Measurements from ENCODE around the gene HYAL2.

HYAL2 gene

GRCh38 chr3:50322386-50323091 is at the start of gene HYAL2:
Gene HYAL2, minus strand, starts transcription at chr3:50322745. Its CDS starts 2,256 bp downstream, at chr3:50320489.
- TF ChIP-seq, protein P1, sequence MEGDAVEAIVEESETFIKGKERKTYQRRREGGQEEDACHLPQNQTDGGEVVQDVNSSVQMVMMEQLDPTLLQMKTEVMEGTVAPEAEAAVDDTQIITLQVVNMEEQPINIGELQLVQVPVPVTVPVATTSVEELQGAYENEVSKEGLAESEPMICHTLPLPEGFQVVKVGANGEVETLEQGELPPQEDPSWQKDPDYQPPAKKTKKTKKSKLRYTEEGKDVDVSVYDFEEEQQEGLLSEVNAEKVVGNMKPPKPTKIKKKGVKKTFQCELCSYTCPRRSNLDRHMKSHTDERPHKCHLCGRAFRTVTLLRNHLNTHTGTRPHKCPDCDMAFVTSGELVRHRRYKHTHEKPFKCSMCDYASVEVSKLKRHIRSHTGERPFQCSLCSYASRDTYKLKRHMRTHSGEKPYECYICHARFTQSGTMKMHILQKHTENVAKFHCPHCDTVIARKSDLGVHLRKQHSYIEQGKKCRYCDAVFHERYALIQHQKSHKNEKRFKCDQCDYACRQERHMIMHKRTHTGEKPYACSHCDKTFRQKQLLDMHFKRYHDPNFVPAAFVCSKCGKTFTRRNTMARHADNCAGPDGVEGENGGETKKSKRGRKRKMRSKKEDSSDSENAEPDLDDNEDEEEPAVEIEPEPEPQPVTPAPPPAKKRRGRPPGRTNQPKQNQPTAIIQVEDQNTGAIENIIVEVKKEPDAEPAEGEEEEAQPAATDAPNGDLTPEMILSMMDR (IDR thresholded peaks at IDR 0.05; ENCODE audit: extremely low read depth, insufficient read depth, missing control alignments): no peak
- DNase-seq (ENCODE audit: low spot score): no peak
- in situ Hi-C loops (cut with MboI; ENCODE audit: low pct_unique_long_range_greater_than_20kb, low sequenced_read_pairs, unreplicated experiment): no loop called here

GRCh38 chr3:50371133-50371685 is 48.7 kb upstream of the HYAL2 start:
- TF ChIP-seq, protein P1 (IDR thresholded peaks at IDR 0.05; ENCODE audit: extremely low read depth, insufficient read depth, missing control alignments): no peak
- DNase-seq (ENCODE audit: low spot score): no peak
- in situ Hi-C loops (cut with MboI; ENCODE audit: low pct_unique_long_range_greater_than_20kb, low sequenced_read_pairs, unreplicated experiment): no loop called here

DNA sequence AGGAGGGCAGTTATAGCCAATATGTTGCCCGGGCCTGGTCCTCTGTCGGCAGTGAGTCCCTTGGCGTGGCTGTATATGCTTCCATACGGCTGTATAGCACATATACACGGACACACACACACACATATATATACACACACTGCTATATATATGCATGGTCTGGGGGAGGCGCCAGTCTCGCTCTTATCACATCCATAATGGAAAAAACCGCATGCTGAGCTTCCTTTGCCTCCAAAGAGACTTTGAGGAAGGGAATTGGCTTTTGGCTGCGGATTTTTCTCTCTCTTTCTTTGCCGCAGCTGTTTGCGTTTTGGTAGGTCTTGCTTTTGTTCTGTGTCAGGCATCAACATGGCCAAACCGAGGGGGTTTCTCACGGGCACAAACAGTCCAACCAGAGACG is 48.0 kb upstream of the HYAL2 start:
- in situ Hi-C loops (cut with MboI; ENCODE audit: low pct_unique_long_range_greater_than_20kb, low sequenced_read_pairs, unreplicated experiment): no loop called here
- DNase-seq (ENCODE audit: low spot score): no peak
- TF ChIP-seq, protein P1 (IDR thresholded peaks at IDR 0.05; ENCODE audit: extremely low read depth, insufficient read depth, missing control alignments): no peak

DNA sequence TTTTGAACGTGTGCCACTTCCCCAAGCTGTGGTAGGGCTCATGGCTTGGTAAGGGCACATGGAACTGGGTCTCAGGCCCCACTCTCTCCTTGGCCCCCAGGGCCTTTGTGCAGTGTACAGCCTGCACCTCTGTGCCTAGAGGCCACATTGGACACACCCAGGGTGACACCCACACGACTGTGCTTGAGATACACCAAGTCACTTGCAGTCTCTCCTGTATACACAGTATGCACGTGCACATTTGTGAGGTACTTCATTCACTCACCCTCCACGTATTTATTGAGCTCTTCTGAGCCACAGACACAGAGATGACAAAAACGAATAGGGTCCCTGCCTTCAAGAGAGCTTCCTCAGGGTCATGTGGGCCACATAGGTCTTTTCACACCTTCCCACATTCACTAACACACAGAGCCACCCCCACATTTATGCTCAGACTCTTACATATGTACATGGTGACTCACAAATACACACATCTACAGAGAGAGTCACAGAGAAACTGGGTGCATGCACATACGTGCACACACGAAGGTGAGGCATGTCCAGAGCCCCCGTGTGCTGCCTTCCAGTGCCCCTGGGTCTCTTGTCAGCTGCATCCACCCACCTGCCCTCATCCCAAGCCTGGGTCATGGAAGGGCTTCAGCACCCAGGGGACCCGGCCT is 46.6 kb upstream of the HYAL2 start:
- in situ Hi-C loops (cut with MboI; ENCODE audit: low pct_unique_long_range_greater_than_20kb, low sequenced_read_pairs, unreplicated experiment): no loop called here
- DNase-seq (ENCODE audit: low spot score): no peak

GRCh38 chr3:50365842-50366220 is 43.3 kb upstream of the HYAL2 start:
- in situ Hi-C loops (cut with MboI; ENCODE audit: low pct_unique_long_range_greater_than_20kb, low sequenced_read_pairs, unreplicated experiment): no loop called here
- no peak for DNase-seq (ENCODE audit: low spot score)
- TF ChIP-seq, protein P1 (IDR thresholded peaks at IDR 0.05; ENCODE audit: extremely low read depth, insufficient read depth, missing control alignments): no peak

More for the DNA sequence above, 46.6 kb upstream of the HYAL2 start:
- TF ChIP-seq, protein P1 (IDR thresholded peaks at IDR 0.05; ENCODE audit: extremely low read depth, insufficient read depth, missing control alignments): no peak

DNA sequence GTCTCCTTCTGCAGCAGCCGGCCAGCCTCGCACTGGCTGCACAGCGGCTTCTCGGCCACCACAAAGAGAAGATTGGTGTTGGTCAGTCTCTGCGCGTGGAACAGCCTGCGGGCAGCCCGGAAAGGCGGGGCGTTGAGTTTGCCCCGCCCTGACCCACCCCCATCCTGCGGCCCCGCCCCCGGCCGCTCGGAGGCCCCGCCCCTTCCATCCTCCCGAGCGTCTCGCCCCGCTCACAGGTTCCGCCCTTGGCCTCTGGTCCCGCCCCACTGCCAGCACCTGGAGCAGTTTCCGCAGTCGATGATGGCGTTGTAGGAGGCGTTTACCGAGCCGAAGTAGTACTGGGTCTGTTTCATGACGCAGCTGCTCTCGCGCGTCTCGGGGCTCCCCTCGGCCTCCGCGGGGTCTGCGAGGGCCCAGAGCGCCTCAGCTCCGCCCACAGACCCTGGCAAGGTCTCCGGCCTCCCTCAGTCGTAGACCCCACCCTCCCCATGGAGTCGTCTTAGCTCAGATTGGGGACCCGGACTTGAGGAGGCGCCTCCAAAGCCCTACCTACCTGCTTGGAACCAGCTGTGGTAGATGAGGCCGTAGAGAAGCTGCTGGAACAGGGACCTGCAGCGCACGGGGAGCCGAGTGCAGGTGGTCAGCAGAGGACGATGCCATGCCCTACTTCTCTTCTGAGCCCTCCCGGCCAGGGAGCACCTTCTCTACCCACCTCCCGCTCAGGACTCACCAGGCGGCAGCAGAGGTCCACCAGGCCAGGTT is 42.7 kb upstream of the HYAL2 start:
- TF ChIP-seq, protein P1 (IDR thresholded peaks at IDR 0.05; ENCODE audit: extremely low read depth, insufficient read depth, missing control alignments): peak; percentile 13
- in situ Hi-C loops (cut with MboI; ENCODE audit: low pct_unique_long_range_greater_than_20kb, low sequenced_read_pairs, unreplicated experiment): no loop called here
- peak; percentile 96 for DNase-seq (ENCODE audit: low spot score)

Data from GM13977 (cell line).